Muscle layer of duodenum (tissue), 2 donors: ENCODE results near the gene LMF2.
A peak's percentile ranks its signal among the peaks of the same experiment; 100 is the strongest.

Experiments used
- H3K27ac ChIP-seq: one replicate; pipeline ENCODE4 v1.7.0; 2013; ENCODE audit warnings: mild to moderate bottlenecking, low read length
- H3K27me3 ChIP-seq: one replicate; pipeline ENCODE4 v1.7.0; 2013; ENCODE audit warnings: low read depth, mild to moderate bottlenecking, control low read depth, low read length
- H3K36me3 ChIP-seq, 2 donors: one replicate each; pipeline ENCODE4 v1.7.0; 2013; ENCODE audit warnings: low read length in 2 of 2, control low read depth in 1 of 2, mild to moderate bottlenecking in 1 of 2; ENCODE audit not compliant: insufficient read depth in 2 of 2, control insufficient read depth in 1 of 2
- H3K4me1 ChIP-seq, 2 donors: one replicate each; pipeline ENCODE4 v1.7.0; 2013; ENCODE audit warnings: low read length in 2 of 2, mild to moderate bottlenecking in 2 of 2, control low read depth in 1 of 2, moderate library complexity in 1 of 2; ENCODE audit not compliant: insufficient read depth in 2 of 2, control insufficient read depth in 1 of 2
- H3K4me3 ChIP-seq, 2 donors: one replicate each; pipeline ENCODE4 v1.7.0; 2013; ENCODE audit warnings: low read length in 2 of 2, low read depth in 1 of 2, mild to moderate bottlenecking in 1 of 2
- H3K9me3 ChIP-seq, 2 donors: one replicate each; pipeline ENCODE4 v1.7.0; 2013; ENCODE audit warnings: low read length in 2 of 2, control low read depth in 1 of 2, mild to moderate bottlenecking in 1 of 2; ENCODE audit not compliant: control insufficient read depth in 1 of 2
- donor health status: healthy.

The LMF2 gene

DNA sequence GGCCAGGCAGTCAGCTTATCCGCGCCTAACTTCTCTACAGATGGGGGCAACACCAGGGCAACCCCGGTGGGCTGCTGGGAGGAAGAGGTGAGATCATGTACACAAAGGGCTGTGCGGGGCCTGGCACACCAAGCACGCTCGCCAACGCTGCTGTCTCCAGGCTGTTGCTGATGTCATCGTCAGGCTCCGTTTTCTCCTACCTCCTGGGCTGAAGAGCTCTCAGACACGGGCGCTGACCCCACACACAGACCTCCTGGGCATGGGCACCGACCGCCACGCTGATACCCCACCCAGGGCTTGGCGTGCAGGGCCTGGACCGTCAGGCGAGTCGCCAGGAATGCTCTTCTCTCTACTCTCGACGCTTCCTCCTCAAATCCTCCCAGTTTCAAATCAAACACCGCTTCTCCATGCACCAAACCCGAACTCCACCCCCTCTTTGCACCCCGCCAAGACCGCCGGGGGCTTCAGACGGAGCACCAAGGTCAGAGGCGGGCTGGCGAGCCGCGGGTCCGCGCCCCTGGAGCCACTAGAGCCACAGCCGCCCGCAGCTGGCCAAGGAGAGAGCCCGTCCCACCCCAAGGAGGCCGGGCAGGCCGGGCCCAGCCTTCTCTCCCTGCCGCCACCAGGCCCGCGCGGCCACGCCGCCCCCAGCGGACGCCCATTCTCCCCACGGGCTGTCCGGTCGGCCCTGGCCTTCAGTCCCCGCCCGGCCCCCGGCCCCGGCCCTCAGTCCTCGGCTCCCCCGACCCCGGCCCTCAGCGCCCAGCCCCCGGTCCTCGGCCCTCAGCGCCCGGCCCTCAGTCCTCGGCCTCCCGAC is 33.4 kb downstream of the LMF2 start:
- Histone ChIP-seq H3K9me3 (no peaks in the 10 kb centered on the region), H3K4me3 (peak overlapping the region; percentile 63 to 75), H3K36me3 (no peaks in the 10 kb centered on the region), H3K4me1 (peaks cover 16 to 52% of the 10 kb centered on the region in 2 donors), H3K27me3 (no peaks in the 10 kb centered on the region), H3K27ac (peak overlapping the region; percentile 21)

DNA sequence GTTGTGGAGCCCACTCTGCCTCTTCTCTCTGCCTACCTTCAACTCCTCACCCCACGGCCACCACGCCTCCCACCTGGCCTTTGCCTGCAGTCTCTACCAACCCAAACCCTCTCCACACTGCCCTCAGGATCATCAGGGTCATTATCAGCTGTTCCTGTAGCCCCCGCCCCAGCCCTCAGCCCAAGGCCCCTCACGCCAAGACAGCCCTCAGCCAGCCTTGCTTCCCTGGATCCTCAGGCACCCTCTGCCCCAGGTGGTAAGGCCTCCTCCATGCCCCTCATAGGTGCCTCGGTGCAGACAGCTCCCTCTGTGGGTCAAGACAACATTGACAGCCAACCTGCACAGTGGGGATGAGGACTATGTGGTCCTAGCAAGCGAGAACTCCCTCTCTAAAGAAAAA is 34.4 kb downstream of the LMF2 start:
- Histone ChIP-seq H3K4me1 (peaks cover 16 to 52% of the 10 kb centered on the region in 2 donors), H3K27me3 (no peaks in the 10 kb centered on the region), H3K36me3 (peaks cover 0 to 1% of the 10 kb centered on the region in 2 donors), H3K4me3 (peak overlapping the region; percentile 63 to 75), H3K9me3 (no peaks in the 10 kb centered on the region), H3K27ac (peak overlapping the region; percentile 21)

- peaks cover 2 to 12% of the 10 kb centered on the region in 2 donors for H3K36me3 ChIP-seq
- H3K4me3 ChIP-seq: no peak overlapping the region
- H3K9me3 ChIP-seq: no peaks in the 10 kb centered on the region
- H3K4me1 ChIP-seq: peaks cover 16 to 52% of the 10 kb centered on the region in 2 donors
- no peak overlapping the region for H3K27ac ChIP-seq
- no peaks in the 10 kb centered on the region for H3K27me3 ChIP-seq
These were observed 35.5 kb downstream of the LMF2 start for GRCh38 chr22:50471962-50472361.

DNA sequence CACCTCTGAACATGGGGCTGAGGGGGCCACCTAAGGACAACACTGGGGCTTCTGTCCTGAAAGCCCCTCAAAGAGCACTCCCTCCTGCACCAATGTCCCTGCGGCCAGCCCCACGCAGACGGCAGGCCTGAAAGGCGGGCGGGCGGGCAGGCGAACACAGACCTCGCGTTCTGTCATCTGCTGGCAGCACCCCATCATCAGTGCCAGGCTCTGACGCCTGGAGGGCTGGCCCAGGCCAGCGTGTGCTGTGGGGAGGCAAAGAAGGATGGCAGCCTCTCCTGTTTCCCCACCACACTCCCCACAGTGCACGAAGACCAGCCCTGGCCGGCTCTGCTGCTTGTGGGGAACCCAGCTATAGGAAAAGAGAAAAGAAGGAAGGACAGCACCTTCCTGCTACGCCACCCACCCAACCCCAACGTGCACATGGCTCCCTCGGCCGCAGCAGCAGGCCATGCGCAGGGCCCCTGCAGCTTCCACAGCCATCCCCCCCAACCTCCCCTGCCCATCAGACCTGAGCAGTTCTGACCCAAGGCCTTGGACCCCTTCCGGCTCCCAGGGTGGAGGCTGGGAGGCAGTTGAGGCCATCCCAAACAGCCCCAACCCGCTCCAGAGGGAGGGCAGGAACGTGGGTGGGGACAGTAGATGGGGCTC is 36.2 kb downstream of the LMF2 start:
- no peak overlapping the region for H3K4me3 ChIP-seq
- no peaks in the 10 kb centered on the region for H3K9me3 ChIP-seq
- H3K36me3 ChIP-seq: peaks cover 9 to 19% of the 10 kb centered on the region in 2 donors
- no peaks in the 10 kb centered on the region for H3K27me3 ChIP-seq
- H3K27ac ChIP-seq: no peak overlapping the region
- peaks cover 16 to 52% of the 10 kb centered on the region in 2 donors for H3K4me1 ChIP-seq

DNA sequence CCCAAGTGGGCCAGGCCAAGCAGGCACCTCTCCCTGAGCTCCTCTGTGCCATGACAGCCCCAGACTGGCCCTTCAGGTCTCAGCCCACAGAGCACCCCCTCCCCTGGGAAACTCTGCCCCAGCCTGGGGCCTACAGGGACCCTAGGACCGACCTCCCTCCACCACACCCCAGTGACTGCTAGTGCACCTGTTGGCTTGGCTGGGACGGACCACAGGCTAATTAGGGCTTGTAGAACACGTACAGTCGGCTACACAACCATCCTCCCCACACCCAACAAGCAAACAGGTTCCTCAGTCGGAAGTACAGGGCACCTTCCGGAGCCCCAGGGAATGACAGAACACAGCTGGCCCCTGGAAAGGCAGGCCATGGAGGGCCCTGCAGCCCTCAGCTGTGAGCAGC is 37.0 kb downstream of the LMF2 start:
- H3K4me1 ChIP-seq: peaks cover 16 to 50% of the 10 kb centered on the region in 2 donors
- H3K36me3 ChIP-seq: peaks cover 17 to 27% of the 10 kb centered on the region in 2 donors
- H3K27ac ChIP-seq: peak overlapping the region; percentile 41
- H3K27me3 ChIP-seq: no peaks in the 10 kb centered on the region
- H3K4me3 ChIP-seq: no peak overlapping the region
- no peaks in the 10 kb centered on the region for H3K9me3 ChIP-seq

GRCh38 chr22:50469377-50470305 is 37.9 kb downstream of the LMF2 start:
- Histone ChIP-seq H3K9me3 (no peaks in the 10 kb centered on the region), H3K4me3 (no peak overlapping the region), H3K4me1 (peaks cover 16 to 46% of the 10 kb centered on the region in 2 donors), H3K27me3 (no peaks in the 10 kb centered on the region), H3K36me3 (peaks cover 18 to 36% of the 10 kb centered on the region in 2 donors), H3K27ac (peak overlapping the region; percentile 41)

DNA sequence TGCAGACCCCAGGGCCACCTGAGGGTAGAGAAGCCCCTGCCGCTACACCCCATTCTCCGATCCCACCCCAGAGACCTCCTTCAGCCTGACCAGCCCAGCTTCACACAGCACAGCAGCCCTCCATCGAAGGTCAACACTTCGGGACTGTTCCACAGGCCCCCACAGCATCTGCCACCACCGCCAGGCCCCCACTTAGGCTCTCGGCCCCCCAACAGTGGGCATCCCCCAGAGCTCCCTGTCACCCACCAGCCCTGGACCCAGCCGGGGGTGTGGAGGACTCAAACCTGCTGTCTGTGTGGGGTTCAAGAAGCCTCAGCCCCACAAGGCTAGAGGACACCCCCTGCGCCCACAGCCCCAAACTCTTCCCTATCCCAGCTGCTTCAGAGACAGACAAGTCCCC is 38.9 kb downstream of the LMF2 start:
- Histone ChIP-seq H3K9me3 (no peaks in the 10 kb centered on the region), H3K27ac (no peak overlapping the region), H3K4me3 (no peak overlapping the region), H3K27me3 (no peaks in the 10 kb centered on the region), H3K36me3 (peaks cover 28 to 46% of the 10 kb centered on the region in 2 donors), H3K4me1 (peaks cover 15 to 41% of the 10 kb centered on the region in 2 donors)

- H3K4me1 ChIP-seq: peaks cover 8 to 34% of the 10 kb centered on the region in 2 donors
- no peaks in the 10 kb centered on the region for H3K27me3 ChIP-seq
- H3K4me3 ChIP-seq: no peak overlapping the region
- no peak overlapping the region for H3K27ac ChIP-seq
- peaks cover 35 to 53% of the 10 kb centered on the region in 2 donors for H3K36me3 ChIP-seq
- no peaks in the 10 kb centered on the region for H3K9me3 ChIP-seq
These were observed 39.6 kb downstream of the LMF2 start for GRCh38 chr22:50467773-50468440.

DNA sequence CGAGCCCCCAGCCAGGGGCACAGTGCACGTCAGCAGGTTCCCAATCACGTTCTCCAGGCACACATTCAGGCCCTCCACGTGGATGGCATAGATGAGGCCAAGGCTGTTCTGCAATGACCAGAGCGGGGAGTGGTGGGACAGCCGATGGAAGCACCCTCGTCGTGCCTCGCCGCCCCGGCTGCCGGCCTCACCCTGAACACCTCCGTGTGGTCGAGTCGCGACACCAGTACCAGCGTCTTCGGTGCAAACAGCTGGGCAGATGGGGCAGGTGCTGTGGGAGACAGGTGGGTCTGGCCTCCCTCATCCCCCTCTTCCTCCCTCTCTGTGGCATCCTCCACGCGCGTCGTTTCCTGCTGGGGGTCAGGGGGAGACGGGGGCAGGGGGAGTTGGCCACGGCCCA is 40.2 kb downstream of the LMF2 start:
- no peak overlapping the region for H3K27ac ChIP-seq

GRCh38 chr22:50465066-50465930 is 42.2 kb downstream of the LMF2 start:
- no peak overlapping the region for H3K4me3 ChIP-seq
- H3K9me3 ChIP-seq: no peaks in the 10 kb centered on the region
- no peak overlapping the region for H3K27ac ChIP-seq
- H3K27me3 ChIP-seq: no peaks in the 10 kb centered on the region
- H3K4me1 ChIP-seq: peaks cover 0 to 8% of the 10 kb centered on the region in 2 donors
- H3K36me3 ChIP-seq: peaks cover 51 to 79% of the 10 kb centered on the region in 2 donors

More for the DNA sequence above, 40.2 kb downstream of the LMF2 start:
- no peak overlapping the region for H3K4me3 ChIP-seq
- H3K4me1 ChIP-seq: peaks cover 2 to 28% of the 10 kb centered on the region in 2 donors
- peaks cover 36 to 59% of the 10 kb centered on the region in 2 donors for H3K36me3 ChIP-seq
- no peaks in the 10 kb centered on the region for H3K27me3 ChIP-seq
- H3K9me3 ChIP-seq: no peaks in the 10 kb centered on the region
